NCI-H82 (cell line): ENCODE data around the gene CD82.

Experiments used
- DNase-seq: peaks from one replicate; lab custom pipeline; 2025; lab: John Stamatoyannopoulos, UW

The CD82 gene, protein sequence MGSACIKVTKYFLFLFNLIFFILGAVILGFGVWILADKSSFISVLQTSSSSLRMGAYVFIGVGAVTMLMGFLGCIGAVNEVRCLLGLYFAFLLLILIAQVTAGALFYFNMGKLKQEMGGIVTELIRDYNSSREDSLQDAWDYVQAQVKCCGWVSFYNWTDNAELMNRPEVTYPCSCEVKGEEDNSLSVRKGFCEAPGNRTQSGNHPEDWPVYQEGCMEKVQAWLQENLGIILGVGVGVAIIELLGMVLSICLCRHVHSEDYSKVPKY

DNA sequence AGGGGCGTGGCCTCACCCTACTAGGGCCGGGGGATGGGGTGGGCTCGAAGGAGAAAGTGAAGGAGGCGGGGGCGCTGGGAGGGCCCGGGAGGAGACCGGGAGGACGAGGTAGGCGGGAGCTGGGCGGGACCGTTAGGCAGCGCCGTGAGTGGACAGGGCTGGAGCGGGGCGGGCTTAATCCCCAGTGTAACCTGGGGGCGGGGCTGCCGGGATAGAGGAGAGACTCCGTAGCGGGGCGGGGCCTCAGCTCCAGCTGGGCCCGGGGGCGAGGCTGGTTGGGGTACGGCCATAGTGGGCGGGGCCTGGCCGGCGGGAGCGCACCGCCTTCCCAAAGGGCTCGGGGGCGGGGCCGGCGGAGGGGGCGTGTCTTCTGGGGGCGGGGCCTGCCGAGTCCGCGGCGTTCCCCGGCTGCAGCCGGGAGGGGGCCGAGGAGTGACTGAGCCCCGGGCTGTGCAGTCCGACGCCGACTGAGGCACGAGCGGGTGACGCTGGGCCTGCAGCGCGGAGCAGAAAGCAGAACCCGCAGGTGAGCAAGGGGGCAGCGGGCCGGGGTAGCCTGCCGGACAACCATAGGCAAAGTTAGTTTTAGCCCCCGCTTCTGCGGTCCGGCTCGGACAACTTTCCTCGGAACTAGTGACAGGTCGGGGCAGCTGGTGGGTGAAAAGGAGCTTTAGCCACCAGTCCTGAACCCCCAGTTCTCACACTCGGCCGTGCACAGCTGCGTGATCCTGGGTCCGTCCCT lies at the start of gene CD82:
CD82 (plus strand) TSS at position 453 of the 742 bp plus-strand sequence. CDS start 29,000 bp downstream, outside the sequence.
- DNase-seq = peak; percentile 99

DNA sequence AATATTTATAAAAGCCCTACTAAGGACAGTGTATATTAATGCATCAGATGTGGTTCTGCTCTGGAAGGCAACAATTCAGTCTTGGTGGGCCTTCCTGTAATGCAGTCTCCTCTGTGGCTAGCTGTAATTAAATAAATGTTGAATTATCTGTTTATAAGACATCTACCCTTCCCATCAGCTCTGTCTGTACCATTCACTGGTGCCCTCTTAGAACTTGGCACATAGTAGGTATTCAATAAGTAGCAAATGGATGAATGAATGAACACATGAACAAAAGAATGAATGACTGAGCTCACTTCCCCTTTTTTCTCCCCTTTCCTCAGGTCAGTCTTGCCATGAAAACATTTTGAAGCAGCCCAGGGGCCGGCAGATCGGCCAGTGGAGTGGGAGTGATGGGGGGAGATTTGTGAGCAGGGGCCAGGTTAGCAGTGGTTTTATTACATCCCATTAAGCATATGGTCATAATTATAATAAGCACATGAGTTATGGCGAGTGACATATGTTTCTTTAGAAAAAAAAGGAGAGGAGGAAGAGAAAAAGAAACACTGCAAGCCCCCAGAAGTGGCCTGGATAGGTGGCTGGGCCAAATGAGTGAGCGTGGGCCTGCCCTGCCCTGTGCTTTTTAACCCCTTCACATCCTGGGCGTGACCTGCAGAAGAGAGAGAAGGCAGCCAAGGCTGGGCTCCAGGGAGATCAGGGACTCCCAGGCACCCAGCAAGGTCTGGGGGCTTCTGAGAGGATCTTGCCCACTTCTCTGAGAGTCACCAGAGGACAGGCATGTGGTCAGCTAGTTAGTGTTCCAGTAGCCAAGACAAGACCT lies 48.6 kb upstream of the CD82 start:
- no peak for DNase-seq

DNA sequence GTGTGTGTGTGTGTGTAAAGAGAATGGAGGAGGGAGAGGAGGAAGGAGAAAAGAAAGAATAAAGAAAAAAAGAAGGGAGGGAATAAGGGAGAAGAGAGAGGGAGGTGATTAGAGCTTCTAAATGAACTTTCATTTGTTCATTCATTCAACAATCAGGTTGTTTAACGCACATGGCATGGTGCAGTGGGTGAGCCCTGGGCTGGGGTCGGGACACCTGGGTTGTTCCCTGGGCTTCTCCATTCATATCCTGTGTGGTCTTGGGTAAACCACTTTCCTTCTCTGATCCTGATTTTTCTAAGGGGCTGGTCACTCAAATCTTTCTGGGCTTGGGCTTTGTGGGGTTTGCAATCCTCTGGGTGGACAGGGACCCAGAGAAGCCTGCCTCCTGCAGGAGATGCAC lies 47.9 kb upstream of the CD82 start:
- no peak for DNase-seq

DNA sequence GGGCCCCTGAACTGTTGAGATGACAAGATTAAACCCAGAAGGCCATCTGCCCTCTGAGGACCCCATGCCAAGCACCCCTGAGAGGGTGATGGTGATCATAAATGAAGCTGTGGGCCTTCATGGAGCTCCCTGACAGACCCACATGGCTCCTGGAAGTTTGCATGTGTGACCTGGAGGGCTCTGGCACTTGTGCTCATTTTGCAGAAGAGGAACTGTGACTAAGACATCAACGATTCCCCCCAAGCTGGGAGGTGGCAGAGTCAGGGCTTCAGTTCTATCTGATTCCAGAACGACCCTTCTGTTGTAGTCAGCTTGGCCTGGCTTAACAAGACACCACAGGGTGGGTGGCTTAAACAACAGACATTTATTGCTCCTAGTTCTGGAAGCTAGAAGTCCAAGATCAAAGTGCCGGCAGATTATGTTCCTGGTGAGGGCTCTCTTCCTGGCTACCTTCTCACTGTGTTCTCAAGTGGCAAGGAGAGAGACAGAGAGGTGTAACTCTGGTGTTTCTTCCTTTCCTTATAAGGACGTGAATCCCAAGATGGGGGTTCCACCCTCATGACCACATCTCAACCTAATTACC lies 46.4 kb upstream of the CD82 start:
- DNase-seq = no peak

DNA sequence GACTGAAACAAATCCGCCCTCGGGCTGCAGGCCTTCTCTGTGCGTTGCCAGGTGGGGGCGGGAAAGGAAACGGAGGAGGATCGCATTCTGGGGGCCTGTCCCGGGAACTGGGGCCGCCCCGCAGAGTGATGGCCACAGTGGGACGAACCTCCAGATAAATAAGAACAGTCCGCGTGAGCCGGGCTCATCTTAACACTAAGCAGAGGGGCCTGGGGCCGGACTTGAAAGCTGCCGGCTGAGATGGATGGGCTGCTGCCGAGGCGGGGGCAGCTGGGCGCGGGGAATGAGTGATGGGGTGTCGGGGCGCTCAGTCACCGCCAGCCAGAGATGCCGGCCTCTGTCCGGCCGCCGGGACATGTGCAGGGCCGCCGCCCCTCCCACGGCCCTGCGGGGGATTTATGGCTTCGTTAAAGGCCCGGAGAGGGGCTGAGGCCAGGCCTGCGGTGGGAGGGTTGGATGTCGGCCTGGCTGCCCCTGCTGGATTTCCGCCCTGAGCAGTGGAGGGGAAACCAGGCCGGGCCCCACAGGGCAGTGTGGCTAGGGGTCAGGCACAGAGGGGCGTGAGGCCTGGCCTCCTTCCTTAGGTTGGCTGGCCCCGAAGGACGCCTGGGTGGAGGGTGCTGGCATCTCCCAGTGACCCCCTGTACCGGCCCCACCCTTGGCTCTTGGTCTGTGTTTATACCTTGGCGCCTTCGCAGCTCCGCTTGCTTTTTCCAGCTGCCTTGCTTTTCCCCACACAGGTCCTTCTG lies 45.3 kb upstream of the CD82 start:
- DNase-seq = no peak

DNA sequence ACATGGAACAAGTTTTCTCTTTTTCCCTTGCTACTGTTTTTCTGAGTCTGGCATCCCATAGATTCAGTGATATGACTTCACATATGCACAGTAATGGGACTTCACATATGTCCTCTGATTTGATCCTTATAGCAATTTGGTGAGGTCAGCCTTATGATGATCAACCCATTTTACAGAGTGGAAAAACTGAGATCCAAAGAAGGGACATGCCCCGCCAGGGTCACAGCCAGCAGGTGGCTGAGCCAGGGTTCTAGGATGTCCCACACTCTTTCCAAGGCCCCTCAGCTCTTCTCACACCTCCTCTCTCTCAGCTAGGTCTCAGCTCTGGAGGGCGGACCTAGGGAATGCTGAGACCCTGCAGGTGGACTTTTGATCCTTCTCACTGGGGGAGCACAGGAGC lies 44.3 kb upstream of the CD82 start:
- DNase-seq = no peak

DNA sequence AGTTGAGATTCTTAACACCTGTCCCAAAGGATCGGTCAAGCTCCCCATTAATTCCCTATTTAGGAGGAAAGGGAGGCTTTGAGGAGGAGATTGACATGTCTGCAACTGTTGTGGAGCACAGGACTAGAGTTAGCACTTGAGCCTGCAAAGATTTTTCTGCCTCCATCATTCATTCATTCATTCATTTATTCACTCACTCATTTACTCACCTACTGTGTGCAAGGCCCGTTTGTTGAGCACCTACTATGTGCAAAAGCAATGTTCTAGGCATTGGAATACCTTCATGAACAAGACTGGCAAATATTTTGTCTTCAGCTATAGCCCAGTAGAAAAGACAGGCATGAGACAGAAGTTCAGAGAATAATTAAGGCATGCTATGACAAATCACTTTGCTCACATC lies 43.2 kb upstream of the CD82 start:
- DNase-seq = no peak

DNA sequence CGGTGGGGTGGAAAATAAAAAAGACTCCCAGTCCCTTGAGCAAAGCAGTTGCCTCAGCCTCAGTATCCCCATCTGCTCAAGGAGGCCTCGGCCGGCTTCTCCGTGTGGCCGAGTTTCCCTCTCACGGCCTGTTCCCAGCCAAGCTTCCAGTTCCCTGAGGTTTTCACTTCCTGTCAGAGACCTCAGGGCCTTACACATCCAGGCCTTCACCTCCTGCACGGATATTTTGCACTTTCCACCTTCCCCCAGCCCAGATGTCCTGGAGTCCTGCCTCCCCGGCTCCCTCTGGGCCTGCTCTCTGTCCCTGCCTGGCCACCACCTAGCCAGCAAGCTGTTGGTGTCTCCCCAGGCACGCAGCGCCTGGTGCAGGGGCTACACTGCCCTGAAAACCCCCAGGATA lies 41.1 kb upstream of the CD82 start:
- no peak for DNase-seq

DNA sequence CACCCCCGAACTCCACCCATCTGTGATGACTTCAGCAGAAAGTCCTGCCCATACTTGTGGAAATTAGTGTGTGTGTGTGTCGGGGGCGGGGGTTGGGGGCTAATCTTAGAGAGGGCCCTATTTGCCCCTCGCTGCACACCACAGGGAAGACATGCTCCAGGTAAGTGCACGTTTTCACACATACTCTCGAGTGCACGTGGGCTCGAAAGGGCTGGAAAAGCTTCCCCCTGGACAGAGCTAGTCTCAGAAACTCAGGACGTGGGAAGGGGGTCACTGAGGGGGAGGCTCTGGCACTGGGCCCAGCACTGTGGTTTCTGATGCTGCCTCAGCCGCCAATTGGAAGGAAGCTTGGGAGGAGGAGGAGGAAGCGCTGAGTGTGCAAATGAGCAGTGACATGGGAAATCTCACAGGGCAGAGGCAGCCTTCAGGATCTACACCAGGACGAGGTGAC lies 40.7 kb upstream of the CD82 start:
- no peak for DNase-seq

DNA sequence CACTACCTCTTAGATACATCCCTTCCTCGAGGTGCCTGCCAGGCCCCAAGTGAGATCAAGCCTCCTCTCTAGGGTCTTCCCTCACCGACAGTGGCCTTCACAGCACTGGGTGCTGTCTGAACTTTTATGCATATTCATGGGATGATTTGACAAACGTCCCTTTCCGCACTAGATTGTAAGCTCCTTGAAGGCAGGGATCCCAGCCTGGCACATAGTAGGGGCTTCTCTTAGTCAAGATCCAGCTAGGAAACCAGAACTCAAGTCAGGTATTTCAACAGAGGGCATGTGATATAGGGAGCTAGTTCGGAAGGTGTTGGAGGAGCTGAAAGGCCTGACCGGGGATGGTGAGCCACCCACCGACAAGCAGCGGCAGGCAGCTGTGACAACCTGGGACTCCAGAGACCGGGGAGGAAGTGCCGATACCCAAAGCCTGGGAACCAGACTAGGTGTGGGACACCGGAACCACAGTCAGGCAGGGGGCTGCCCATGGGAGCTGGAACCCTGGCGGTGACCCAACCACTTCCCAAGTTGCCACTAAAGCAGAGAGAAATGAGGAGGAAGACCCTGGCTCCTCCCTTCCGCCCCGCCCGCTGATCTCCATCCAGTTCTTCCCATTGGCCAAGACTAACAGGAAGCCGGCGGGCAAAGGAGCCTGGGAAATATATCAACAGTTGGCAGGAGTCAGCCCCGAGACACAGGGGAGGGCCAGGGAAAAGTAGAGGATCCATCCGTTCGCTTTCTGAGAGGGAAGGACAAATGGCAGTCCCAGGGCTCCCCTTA lies 39.8 kb upstream of the CD82 start:
- DNase-seq = no peak

DNA sequence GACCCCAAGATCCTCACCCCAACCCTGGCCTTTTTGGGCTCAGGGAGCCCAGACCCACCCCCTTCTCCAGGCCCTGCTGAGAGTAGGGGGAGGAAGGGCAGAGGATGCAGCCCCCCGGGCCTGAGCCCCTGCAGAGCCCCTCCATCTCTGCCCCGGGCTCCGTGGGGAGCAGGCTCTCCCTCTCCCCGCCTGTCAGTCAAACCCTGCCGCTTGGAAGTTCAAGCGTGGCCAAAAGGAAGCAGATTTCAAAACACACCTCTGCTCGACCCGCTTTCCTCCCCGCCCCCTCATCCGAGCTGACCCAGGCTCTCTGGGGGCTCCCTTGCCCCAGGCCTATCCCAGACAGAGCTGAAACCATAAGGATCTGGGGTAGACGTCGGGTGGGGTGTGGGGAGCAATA lies 39.0 kb upstream of the CD82 start:
- DNase-seq = no peak

DNA sequence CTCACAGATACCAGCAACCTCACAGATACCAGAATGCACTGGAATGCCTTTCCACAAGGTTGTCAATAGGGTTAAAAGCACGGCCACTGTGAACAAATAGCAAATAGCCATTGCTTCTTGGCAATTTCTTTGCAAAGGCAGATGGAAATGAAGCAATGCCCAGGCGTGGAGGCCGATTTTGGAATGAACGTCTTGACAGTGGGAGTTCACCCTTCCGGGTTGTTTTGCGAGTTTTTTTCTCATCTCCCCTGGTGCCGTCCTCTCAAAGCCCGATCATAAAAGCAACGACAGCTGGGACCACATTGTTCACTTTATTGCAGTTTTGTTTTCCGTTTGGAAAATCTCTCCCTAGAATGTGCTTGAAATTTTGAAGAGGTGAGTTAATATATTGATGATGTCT lies 38.0 kb upstream of the CD82 start:
- no peak for DNase-seq

DNA sequence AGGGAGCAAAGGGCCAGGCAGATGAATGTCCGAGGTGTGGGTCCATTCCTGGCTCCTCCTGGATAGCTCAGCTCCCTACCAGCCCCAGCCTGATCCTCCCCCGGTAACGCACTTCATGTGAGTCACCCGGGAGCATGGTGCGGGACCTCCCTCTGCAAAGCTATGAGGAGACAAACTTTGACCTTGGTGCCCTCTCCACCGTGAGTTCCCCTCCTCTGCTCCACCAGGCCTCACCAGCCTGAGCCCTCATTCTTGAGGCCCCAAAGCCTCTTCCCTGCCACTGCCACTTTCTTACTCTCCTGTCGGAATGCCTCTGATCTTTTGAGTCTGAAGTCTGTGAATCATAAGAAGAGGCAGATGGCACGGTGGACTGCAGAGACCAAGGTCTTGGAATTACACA lies 37.4 kb upstream of the CD82 start:
- no peak for DNase-seq

DNA sequence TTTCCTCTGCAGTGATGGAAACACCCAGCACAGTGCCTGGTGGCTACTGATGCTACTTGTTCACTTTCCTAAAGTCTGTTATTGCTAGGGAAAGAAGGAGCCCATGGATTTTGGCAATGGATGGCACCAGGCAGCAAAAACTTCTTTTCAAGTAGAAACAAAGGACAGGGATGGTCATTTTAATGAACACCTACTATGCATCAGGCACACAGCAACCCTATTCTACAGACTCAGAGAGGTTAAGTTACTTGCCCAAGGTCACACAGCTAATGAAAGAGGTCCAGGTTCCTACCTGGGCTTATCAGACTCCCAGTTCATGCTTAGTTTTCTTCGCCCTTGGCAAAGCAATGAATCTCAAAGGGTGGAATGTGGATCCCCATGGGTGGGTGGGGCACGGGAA lies 36.9 kb upstream of the CD82 start:
- no peak for DNase-seq

DNA sequence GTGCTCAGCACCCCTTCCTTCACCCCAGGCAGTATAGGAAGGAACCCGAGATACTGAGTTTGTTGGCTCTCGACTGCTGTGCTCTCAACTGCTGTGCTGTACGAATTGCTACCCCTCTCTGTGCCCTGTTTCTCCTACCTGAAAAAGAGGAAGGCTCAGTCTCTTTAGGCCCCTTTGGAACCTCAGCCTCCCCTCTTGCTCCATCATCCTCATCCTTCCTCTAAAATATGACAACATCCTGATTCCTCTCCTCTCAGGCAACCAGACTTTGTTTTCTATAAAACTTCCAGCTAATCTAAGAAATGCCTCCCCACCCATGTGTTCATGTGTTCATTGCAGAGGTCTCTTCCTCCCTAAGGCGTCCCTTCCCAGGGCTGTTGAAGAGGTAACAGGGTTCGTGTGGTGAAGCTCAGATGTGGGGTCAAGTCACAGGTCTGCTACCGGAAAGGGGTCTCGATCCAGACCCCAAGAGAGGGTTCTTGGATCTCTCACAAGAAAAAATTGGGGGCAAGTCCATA lies 35.5 kb upstream of the CD82 start:
- no peak for DNase-seq

DNA sequence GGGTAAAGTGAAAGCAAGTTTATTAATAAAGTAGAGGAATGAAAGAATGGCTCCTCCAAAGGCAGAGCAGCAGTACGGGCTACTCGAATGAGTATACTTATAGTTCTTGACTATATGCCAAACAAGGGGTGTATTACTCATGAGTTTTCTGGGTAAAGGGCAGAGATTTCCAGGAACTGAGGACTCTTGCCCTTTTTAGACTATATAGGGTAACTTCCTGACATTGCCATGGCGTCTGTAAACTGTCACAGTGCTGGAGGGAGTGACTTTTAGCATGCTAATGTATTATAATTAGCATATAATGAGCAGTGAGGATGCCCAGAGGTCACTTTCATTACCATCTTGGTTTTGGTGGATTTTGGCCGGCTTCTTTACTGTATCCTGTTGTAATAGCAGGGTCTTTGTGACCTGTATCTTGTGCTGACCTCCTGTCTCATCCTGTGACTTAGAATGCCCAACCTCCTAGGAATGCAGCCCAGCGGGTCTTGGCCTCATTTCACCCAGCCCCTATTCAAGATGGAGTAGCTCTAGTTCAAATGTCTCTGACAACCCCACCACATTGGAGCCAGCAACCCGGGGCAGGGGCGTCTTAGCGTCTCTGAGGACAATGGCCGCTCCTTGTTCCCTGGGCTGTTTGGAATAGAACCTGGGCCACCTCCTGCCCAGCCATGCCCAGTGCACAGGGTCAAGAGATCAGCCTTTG lies 34.9 kb upstream of the CD82 start:
- DNase-seq = no peak

DNA sequence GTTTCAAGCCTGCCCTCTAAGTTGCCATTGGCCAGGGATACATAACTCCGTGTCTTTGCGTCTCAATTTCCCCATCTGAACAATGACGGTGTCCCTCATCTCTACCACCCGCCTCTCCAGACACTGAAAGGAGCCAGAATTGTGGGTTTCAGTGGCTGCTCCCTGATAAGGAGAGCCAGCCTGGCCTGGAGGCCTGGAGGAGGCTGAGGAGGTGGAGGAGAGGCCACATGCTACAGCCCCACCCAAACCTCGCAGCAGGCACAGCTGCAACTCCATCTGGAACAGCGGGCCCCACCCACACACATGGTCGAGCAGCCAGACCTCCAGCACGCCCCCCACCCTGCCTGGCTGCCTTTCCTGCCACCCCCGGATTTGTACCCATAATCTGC lies 34.4 kb upstream of the CD82 start:
- DNase-seq = peak; percentile 9

DNA sequence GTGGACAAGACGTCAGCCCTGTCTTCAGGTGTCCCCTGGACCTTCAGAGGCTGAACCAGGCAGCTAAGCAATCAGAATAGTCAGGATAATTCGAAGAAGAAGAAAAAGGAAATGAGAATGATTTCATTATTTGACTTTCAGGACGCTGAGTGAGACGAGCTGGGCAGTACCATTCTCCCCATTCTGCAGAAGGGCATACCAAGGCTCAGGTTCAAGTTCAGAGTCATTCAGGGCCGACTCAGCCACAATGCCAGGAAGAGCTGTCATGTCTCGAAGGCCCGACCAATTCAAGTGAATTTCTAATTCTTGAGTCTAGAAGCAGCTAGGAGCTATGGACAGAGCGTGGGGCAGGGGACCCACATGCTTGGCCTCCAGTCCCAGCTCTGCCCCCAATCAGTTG lies 33.8 kb upstream of the CD82 start:
- no peak for DNase-seq

DNA sequence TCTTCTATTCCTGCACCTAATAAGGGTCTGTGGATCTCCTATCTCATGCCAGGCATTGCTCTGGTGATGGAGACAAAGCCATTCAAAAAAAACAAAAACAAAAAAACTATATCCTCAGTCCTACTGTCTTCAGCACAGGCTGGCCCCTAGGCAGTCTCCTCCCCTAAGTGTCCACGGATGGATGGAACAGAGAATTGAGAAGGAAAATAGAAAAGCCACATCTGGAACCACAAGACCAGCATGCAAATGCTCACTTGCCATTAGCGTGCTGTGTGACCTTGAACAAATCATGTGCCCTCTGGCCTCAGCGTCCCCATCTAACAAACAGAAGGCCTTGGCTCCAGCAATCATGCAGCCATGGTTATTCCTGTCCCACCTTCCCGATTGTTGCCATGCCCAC lies 32.7 kb upstream of the CD82 start:
- DNase-seq = no peak
